HuH-7.5 (cell line): ENCODE results near the gene ARMC5.

Experiments
- DNase-seq: peaks from one replicate; pipeline ENCODE4 v3.0.0; 2011; ENCODE audit warnings: low spot score

The ARMC5 gene

DNA sequence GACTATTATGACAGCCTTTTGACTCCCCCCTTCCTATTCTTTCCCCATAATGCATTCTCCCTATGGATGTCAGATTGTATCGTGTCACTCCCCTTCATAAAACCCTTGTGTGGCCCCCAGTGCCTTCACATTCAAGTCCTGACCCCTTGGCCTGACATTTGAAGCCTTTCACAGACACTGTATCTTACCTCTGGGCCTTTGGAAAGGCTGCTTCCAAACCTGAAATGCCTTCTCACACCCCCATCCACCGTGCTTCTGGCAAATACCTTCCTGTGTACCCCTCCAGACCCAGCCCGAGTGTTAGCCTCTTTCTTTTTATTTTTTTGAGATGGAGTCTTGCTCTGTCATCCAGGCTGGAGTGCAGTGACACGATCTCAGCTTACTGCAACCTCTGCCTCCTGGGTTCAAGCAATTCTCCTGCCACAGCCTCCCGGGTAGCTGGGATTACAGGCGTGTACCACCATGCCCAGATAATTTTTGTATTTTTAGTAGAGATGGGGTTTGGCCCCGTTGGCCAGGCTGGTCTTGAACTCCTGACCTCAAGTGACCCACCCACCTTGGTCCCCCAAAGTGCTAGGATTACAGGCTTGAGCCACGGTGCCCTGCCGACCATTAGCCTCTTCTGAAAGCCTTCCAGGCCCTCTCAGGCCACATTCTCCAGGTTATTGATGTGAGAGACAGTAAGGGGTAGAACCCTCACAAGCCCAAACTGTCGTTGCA lies 2.1 kb downstream of the ARMC5 start:
- no peak for DNase-seq

DNA sequence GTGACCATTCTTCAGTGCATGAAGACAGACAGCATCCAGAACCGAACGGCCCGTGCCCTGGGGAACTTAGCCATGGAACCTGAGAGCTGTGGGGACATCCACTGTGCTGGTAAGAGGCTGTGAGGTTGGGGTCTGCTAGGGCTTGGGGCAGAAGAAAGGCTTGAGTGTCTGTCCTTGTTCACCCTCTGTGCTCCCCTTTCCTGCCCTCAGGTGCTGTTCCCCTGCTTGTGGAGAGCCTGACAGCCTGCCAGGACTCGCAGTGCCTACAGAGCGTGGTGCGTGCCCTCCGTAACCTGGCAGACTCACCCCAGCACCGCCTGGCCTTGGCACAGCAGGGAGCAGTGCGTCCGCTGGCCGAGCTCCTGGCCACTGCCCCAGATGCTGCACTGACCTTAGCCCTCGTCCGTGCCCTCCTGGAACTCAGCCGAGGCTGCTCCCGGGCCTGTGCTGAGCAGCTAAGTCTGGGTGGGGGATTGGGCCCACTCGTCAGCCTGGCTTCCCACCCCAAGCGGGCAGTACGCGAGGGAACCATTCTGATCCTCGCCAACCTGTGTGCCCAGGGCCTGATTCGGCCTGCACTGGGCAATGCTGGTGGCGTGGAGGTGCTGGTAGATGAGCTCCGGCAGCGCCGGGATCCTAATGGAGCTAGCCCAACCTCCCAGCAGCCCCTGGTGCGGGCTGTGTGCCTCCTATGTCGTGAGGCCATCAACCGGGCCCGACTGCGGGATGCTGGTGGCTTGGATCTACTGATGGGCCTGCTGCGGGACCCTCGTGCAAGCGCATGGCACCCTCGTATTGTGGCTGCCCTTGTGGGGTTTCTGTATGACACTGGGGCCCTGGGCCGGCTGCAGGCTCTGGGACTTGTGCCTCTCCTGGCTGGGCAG lies 2.9 kb downstream of the ARMC5 start:
- DNase-seq = no peak

DNA sequence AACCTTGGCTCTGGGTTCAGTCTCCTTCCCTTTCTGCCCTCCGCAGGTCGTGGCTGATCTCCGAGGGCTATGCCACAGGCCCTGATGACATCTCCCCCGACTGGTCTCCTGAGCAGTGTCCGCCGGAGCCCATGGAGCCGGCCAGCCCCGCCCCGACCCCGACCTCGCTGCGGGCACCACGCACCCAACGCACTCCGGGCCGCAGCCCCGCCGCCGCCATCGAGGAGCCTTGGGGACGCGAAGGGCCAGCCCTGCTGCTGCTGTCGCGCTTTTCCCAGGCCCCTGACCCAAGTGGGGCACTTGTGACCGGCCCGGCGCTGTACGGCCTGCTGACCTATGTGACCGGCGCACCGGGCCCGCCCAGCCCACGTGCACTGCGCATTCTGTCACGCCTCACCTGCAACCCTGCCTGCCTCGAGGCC lies 5.1 kb downstream of the ARMC5 start:
- no peak for DNase-seq

DNA sequence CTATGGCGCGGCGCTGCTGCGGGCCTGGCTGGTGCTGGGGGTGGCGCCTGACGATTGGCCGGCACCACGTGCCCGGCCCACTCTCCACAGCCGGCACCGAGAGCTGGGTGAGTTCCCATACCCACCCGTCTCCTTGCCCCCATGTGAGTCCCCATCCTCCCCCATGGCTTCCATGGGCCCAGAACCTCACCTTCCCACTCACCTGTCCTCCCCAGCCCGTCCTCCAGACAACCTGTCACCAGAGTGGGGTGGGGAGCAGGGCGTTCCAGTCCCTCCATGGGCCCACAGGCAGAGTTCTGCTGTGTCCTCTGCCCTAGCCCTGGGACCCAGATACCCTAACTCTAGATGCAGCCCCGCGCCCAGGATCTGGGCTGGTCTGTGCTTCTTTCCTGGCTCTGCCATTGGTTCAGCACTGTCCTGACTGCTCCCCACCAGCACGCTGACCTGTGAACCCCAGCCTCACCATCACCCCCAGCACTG lies 5.5 kb downstream of the ARMC5 start:
- no peak for DNase-seq

DNA sequence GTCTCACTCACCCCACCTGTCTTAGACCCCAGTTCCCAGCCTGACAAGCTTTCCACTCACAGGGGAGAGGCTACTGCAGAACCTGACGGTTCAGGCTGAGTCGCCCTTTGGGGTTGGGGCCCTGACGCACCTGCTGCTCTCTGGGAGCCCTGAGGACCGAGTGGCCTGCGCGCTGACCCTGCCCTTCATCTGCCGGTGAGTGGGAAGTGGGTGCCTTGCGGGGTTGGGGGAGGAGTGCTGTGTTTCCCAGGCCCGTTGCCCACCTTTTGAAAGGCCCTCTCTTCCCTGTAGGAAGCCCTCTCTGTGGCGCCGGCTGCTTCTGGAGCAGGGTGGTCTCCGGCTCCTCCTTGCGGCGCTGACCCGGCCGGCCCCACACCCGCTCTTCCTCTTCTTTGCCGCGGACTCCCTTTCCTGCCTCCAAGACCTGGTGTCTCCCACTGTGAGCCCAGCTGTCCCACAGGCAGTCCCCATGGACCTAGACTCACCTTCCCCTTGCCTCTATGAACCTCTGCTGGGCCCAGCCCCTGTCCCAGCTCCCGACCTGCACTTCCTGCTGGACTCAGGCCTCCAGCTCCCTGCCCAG lies 6.6 kb downstream of the ARMC5 start:
- no peak for DNase-seq

DNA sequence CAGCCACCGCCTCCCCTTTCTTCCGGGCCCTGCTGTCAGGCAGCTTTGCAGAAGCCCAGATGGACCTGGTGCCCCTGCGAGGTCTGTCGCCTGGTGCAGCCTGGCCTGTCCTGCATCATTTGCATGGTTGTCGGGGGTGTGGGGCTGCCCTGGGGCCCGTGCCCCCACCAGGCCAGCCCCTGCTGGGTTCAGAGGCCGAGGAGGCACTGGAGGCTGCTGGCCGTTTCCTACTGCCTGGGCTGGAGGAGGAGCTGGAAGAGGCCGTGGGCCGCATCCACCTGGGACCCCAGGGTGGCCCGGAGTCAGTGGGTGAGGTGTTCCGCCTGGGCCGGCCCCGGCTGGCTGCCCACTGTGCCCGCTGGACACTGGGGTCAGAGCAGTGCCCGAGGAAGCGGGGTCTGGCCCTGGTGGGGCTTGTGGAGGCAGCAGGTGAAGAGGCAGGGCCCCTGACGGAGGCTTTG lies 7.1 kb downstream of the ARMC5 start:
- DNase-seq = no peak

DNA sequence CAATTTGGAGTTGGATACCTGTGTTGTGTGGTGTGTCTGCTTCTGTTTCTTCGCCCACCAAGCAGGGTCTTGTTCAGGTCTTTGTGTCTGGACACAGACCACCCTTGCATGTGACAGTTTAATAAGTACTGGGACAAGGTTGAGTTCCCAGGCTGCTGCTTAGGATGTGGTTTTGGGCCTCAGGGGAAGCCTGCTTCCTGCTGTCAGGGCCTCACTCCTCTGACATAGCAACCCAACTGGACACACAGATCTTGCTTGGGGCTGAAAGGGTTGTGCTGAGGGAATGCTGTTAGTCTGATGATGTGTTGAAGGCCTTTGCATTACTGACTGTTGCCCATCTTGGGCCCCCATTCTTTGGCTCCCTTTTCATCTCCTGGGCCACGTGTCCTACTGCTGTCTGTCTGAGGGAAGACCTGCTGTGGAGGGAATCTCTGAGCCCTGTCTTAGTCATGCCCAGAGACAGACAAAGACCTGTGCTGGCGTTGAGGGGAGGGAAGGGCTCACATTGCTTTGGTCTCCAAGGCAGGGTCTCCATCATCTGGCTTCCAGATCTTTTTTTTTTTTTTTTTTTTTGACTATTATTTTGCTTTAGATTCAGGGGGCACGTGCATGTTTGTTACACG lies 8.0 kb downstream of the ARMC5 start:
- DNase-seq = no peak

DNA sequence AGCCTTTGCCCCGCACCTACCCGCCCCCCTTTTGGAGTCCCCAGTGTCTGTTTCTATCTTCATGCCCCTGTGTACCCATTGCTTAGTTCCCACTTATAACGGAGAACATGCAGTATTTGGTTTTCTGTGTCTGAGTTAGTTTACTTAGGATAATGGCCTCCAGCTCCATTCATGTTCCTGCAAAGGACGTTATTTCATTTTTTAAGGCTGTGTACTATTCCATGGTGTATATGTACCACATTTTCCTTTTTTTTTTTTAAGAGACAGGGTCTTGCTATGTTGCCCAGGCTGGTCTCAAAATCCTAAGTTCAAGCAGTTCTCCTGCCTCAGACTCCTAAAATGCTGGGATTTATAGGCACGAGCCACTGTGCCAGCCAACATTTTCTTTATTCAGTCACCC lies 8.6 kb downstream of the ARMC5 start:
- no peak for DNase-seq

DNA sequence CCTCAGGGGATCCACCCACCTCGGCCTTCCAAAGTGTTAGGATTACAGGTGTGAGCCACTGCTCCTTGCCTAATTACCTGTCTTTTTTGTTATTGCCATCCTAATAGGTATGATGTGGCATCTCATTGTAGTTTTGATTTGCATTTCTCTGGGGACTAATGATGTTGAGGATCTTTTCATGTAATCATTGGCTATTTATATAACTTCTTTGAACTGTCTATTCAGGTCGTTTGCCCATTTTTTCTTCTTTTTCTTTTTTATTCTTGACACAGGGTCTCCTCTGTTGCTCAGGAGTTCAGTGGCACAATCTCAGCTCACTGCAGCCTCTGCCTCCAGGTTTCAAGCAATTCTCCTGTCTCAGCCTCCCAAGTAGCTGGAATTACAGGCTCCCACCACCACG lies 11.3 kb downstream of the ARMC5 start:
- DNase-seq = no peak

DNA sequence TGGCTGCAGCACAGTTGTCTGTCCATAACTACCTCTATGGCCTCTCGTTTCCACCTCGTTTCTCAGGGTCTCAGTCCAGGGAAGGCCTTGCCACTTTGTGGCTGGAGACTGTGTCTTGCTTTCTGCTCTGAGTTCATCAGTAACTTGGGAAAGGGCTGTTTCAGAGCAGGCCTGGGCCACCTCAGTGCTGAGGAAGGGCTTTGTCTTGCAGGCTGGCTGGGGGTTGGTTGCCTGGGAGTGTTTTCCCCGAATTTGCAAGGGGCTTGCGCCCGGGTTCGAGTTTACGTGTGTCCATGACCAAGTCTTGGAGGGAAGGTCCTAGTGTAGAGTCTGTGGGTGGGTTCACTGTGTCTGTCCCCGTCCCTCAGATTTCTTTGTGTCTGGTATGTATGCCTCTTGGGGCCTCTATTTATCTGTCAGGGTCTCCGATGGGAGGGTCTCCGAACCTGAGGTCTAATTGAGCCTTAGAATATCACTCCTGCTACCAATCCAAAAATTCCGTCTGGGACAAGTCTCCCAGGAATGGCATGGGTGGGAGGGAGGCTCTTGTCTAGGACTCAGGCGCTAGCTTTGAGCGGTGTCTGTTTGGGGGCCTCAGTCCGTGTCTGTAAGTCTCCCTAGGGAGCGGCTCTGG lies 12.1 kb downstream of the ARMC5 start:
- no peak for DNase-seq

DNA sequence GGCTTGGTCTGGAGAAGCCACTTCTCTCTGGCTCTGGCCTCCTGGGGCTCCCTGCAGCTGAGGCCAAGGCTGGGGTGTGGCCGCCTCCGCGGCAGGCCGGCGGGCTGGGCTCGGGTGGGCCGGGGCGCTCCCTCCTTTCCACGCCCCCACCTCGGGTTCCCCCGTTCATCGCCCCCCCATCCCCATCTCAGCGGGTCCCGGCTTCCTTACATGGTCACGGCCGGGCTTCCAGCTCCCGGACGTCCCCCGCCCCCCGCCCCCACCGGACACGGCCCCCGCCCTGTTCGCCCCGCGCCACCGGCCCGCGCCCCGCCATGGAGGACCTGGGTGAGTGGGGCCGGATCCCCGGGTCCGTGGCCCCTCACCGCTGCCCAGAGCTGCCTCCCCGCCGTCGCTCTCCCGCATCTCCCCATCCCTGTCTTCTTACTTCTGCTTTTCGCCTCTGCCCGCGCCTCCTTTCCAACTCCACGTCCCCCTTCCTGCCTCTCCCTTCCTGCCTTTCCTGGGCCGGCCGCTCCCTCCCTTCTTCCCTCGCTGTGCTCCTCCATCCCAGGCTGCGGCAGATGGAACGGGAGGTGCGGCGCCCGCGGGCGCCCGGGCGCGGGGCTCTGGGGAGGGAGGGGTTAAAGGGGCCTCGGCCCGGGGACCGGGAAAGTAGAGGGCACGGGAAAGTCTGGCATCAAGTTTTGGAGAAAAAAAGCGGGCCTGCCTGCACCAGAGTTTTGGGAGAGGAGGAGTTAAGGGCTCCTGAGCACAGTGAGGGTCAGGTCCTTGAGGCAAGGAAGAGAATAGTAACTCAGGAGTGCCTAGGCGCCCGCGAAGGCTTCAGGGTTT lies 12.8 kb downstream of the ARMC5 start, which contains the start of gene TGFB1I1:
TGFB1I1 (plus strand) TSS at position 278 of the 834 bp plus-strand sequence; CDS start at position 315, 37 bp downstream.
- DNase-seq = no peak

DNA sequence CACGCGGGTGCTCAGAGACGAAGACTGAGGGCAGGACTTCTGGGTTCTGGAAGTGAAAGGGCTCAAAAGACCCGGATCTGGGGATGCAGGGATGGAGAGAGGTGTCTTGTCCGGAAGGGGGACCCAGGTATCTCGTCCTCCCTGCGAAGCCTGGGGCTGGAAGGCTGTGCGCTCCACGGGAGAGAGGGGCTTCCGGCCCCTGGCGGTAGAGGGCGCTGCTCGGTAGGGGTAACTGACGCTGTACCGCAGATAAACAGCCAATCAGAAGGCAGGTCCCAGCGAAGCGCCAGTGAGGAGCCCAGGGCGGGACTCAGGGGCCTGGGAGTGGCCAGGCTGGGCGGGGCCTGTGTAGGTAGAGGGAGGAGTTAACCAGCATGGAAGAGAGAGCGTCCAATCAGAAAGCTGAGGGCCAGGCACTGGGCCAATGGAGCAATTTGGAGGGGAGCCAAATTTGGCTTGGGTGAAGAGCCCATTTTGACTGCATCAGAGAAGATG lies 13.5 kb downstream of the ARMC5 start:
- peak; percentile 58 for DNase-seq

DNA sequence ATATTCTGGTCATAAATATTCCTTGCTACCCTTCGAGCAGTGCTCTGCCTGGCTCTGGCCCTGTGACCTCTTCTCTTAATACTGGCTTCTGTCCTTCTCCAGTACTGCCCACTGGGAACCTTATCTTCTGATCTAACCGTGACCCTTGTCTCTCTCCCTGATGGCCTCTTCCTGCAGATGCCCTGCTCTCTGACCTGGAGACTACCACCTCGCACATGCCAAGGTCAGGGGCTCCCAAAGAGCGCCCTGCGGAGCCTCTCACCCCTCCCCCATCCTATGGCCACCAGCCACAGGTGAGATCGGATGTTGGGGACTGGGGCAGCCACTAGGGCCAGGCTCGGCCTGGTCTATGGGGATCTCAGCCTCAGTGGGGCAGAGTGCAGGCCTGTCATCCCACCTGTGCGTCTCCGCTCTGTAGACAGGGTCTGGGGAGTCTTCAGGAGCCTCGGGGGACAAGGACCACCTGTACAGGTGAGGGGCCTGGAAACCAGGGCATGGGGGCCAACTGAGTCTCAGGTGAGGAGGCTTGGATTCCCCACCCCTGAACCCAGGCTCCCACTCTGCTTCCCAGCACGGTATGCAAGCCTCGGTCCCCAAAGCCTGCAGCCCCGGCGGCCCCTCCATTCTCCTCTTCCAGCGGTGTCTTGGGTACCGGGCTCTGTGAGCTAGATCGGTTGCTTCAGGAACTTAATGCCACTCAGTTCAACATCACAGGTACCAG lies 14.1 kb downstream of the ARMC5 start:
- no peak for DNase-seq

DNA sequence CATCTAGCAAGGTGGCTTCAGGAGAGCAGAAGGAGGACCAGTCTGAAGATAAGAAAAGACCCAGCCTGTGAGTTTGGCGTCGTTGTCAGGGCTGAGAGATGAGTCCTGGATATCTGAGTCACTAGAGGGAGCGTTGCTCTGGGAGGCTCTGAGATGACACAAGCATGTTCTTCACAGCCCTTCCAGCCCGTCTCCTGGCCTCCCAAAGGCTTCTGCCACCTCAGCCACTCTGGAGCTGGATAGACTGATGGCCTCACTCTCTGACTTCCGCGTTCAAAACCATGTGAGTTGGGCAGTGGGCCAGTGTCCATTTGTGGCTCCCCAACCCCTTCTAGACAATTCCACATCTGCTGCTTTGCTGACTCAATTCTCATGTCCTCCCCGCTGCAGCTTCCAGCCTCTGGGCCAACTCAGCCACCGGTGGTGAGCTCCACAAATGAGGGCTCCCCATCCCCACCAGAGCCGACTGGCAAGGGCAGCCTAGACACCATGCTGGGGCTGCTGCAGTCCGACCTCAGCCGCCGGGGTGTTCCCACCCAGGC lies 14.9 kb downstream of the ARMC5 start:
- no peak for DNase-seq

DNA sequence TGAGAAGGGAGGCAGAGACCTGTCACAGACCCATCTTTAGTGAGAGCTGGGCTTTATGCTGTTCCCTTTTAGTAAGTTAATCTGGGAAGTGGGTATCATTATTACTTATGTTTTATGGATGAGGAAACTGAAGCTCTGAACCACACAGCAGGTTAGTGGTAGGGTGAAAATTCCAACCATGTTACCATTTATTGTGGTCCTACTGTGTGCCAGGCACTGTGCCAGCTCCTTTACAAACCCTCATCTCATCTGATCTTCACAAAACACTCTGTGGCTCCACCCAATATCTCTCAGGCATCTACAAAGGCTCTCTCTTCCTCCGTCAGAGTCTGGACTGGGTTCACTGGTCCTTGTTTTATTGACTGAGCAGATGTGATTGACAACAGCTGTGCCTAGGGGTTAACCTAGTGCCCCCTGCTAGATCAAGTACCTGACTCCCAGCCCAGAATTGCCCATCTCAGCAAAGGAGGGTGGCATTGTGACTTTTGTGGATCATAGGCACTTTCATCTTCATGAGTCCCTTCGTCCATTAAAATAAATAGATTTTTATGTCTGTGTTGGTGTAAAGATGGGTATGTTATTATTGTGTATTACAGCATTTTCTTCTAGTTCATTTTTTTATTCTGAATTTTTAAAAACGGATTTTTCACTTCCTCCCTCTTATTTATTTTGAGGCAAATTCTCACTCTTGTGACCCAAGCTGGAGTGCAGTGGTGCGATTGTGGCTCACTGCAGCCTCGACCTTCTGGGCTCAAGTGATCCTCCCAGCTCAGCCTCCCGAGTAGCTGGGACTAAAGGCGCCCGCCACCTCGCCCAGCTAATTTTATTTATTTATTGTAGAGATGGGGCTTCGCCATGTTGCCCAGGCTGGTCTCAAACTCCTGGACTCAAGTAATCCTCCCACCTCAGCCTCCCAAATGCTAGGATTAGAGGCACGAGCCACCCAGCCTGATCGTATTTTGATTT lies 15.8 kb downstream of the ARMC5 start:
- DNase-seq = no peak

DNA sequence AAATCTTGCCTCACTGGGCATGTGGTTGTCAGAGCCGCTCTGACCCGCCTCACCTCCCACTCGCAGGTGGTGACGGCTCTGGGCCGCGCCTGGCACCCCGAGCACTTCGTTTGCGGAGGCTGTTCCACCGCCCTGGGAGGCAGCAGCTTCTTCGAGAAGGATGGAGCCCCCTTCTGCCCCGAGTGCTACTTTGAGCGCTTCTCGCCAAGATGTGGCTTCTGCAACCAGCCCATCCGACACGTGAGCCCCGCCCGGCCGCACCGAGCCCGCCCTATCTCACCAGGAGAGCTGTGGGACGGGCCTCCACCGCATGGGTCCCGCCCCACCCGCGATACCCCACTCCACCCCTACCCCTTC lies 16.6 kb downstream of the ARMC5 start:
- DNase-seq = no peak

DNA sequence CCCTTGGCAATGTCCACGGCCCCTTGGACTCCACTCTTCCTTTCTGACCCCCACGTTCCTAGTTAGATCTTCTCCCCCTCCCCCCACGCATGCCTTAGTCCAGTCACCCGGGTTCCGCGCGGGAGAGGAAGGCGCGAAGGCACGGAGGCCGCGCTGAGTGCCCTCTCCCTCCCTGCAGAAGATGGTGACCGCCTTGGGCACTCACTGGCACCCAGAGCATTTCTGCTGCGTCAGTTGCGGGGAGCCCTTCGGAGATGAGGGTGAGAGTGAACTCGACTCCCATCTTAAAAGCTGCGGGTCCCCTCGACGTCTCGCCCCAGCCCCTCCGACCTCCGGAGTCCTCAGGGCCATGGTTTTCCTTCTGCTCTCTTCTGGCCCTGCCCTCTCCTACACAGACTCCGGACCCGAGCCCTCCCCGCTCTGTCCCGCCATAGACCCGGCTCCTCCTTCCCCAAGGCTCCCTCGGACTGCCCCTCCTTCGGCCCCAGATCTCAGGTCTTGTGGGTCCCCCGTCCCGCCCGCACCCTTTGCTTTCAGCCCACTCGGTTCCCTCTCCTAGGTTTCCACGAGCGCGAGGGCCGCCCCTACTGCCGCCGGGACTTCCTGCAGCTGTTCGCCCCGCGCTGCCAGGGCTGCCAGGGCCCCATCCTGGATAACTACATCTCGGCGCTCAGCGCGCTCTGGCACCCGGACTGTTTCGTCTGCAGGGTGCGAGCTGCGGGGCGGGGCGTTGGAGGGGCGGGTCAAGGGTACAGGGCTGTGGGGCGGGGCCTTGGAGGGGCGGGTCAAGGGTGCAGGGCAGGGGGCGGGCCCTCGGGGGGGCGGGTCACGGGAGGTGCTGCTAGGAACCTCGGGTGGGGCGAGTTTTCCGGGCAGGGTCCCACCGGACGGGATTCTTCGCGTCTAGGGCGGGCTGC lies 17.3 kb downstream of the ARMC5 start:
- DNase-seq = peak; percentile 86
